Ishikawa (cell line): Measurements from ENCODE around the gene MLXIPL.

Experiments
- CEBPB ChIP-seq: IDR thresholded peaks from 2 replicates; pipeline ENCODE4 v1.6.1; 2012
- EGR1 ChIP-seq: IDR thresholded peaks from 2 replicates; pipeline ENCODE4 v1.6.1; 2012
- EP300 ChIP-seq: IDR thresholded peaks from 2 replicates; pipeline ENCODE4 v1.6.1; 2012; ENCODE audit warnings: borderline replicate concordance
- FOXM1 ChIP-seq: IDR thresholded peaks from 2 replicates; pipeline ENCODE4 v1.6.1; 2012; ENCODE audit warnings: low read depth, borderline replicate concordance
- RAD21 ChIP-seq: IDR thresholded peaks from 2 replicates; pipeline ENCODE4 v1.6.1; 2012; ENCODE audit warnings: low read depth
- TAF1 ChIP-seq: IDR thresholded peaks from 2 replicates; pipeline ENCODE4 v1.6.1; 2012; ENCODE audit warnings: low read depth, mild to moderate bottlenecking
- TCF12 ChIP-seq: IDR thresholded peaks from 2 replicates; pipeline ENCODE4 v1.6.1; 2012; ENCODE audit warnings: low read depth
- TEAD4 ChIP-seq: IDR thresholded peaks from 2 replicates; pipeline ENCODE4 v1.6.1; 2012
- YY1 ChIP-seq: IDR thresholded peaks from 2 replicates; pipeline ENCODE4 v1.6.1; 2012; ENCODE audit warnings: low read depth
- TF ChIP-seq, protein P1 (sequence below): IDR thresholded peaks from 2 replicates; pipeline ENCODE4 v1.6.1; 2012; ENCODE audit warnings: low read depth, mild to moderate bottlenecking
- TF ChIP-seq, protein P2 (sequence below): IDR thresholded peaks from 2 replicates; pipeline ENCODE4 v1.6.1; 2012
- TF ChIP-seq, protein P3 (sequence below): IDR thresholded peaks from 2 replicates; pipeline ENCODE4 v1.6.1; 2012

DNA sequence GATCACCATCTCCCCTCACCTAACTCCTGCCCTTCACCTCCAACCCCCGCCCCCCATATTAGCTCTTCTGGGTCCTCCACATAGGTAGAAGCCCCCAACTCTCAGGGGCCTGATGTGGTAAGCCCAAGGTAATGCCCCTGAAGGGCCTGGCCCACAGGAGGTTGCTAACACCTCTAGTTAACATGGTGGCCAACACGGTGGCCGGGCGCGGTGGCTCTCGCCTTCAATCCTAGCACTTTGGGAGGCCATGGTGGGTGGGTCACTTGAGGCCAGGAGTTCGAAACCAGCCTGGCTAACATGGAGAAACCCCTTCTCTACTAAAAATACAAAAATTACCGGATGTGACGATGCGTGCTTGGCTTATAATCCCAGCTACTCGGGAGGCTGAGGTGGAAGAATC, 954 bp upstream of the MLXIPL start:
- TF ChIP-seq, protein P1, sequence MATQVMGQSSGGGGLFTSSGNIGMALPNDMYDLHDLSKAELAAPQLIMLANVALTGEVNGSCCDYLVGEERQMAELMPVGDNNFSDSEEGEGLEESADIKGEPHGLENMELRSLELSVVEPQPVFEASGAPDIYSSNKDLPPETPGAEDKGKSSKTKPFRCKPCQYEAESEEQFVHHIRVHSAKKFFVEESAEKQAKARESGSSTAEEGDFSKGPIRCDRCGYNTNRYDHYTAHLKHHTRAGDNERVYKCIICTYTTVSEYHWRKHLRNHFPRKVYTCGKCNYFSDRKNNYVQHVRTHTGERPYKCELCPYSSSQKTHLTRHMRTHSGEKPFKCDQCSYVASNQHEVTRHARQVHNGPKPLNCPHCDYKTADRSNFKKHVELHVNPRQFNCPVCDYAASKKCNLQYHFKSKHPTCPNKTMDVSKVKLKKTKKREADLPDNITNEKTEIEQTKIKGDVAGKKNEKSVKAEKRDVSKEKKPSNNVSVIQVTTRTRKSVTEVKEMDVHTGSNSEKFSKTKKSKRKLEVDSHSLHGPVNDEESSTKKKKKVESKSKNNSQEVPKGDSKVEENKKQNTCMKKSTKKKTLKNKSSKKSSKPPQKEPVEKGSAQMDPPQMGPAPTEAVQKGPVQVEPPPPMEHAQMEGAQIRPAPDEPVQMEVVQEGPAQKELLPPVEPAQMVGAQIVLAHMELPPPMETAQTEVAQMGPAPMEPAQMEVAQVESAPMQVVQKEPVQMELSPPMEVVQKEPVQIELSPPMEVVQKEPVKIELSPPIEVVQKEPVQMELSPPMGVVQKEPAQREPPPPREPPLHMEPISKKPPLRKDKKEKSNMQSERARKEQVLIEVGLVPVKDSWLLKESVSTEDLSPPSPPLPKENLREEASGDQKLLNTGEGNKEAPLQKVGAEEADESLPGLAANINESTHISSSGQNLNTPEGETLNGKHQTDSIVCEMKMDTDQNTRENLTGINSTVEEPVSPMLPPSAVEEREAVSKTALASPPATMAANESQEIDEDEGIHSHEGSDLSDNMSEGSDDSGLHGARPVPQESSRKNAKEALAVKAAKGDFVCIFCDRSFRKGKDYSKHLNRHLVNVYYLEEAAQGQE, result no peak
- TF ChIP-seq EGR1 (no peak), TAF1 (no peak), EP300 (no peak), FOXM1 (no peak), YY1 (no peak), TEAD4 (no peak), CEBPB (no peak), RAD21 (no peak), TCF12 (no peak)
- TF ChIP-seq, protein P2, sequence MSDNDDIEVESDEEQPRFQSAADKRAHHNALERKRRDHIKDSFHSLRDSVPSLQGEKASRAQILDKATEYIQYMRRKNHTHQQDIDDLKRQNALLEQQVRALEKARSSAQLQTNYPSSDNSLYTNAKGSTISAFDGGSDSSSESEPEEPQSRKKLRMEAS, result no peak
- TF ChIP-seq, protein P3, sequence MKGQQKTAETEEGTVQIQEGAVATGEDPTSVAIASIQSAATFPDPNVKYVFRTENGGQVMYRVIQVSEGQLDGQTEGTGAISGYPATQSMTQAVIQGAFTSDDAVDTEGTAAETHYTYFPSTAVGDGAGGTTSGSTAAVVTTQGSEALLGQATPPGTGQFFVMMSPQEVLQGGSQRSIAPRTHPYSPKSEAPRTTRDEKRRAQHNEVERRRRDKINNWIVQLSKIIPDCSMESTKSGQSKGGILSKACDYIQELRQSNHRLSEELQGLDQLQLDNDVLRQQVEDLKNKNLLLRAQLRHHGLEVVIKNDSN, result no peak
